HG03558 (cell line): ENCODE results near the gene NEUROD2.

Experiments used
- ATAC-seq: cut with Tn5 transposase; IDR thresholded peaks from one replicate; pipeline ENCODE4 v1.9.1; 2021; ENCODE audit warnings: moderate number of reproducible peaks; ENCODE audit not compliant: unreplicated experiment; ENCODE audit errors: extremely low read depth

NEUROD2 gene

DNA sequence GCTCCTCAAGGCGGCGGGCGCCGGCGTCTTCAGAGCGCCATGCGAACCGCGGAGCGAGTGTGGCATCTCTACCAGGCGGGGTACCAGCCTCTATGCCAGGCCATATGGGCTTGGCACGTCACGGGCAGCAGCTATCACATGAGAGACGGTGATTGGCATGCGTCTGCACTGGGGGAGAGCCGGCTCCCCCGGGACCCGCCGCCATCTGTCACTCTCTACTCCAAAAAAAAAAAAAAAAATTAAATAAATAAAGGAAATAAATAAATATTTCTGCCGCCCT lies at the start of gene NEUROD2:
Gene NEUROD2, minus strand, starts transcription at position 70 of the 280 bp plus-strand sequence. CDS start 1,321 bp downstream, outside the sequence.
- no peak for ATAC-seq

DNA sequence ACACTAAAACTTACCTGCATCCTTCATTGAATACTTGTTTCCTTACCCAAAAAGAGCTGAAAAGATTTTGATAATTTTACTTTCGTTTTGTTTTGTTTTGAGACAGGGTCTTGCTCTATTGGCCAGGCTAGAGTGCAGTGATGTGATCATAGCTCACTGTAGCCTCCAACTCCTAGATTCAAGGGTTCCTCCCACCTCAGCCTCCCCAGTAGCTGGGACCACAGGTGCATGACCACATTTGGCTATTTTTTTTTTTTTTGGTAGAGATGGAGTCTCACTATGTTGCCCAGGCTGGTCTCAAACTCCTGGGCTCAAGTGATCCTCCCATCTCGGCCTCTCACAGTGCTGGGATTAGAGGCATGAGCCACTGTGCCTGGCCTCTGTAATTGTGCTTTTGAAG lies 47.4 kb upstream of the NEUROD2 start:
- ATAC-seq = no peak

DNA sequence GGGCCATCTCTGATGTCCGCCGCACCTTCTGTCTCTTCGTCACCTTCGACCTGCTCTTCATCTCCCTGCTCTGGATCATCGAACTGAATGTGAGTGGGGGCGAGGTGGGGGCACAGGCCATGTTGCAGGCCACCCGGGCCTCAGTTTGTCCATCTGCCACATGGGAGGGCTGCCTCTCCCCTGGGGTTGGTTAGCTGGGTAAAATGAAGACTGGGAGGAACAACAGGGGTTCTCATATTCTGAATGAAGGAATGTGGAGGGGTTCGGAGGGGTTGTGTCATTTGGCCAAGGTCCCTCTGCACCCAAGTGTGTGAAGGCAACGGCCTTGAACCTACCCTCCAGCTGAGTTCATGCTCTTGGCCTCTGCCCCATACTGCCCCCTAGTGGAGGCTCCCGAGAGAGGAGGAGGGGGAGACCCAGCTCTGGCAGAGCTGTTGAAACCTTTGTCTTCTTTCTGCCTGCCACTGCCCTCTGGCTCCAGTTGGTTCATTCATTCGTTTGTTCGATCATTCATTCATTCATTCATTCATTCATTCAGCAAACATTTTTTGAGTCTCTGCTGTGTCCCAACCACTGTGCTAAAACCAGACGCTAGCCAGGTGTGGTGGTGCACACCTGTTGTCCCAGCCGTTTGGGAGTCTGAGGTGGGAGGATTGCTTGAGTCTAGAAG lies 46.1 kb upstream of the NEUROD2 start:
- no peak for ATAC-seq

DNA sequence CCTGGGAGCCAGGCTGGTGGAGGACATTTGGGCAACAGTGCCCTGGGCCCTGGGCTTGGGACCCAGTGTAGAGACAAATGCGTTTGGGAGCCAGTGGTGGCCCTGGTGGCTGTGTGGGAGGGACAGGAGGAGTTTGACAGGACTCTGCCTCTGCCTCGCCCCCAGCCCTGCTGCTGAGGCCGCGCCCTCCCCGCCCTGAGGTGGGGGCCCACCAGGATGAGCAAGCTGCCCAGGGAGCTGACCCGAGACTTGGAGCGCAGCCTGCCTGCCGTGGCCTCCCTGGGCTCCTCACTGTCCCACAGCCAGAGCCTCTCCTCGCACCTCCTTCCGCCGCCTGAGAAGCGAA lies 45.6 kb upstream of the NEUROD2 start:
- ATAC-seq = no peak

DNA sequence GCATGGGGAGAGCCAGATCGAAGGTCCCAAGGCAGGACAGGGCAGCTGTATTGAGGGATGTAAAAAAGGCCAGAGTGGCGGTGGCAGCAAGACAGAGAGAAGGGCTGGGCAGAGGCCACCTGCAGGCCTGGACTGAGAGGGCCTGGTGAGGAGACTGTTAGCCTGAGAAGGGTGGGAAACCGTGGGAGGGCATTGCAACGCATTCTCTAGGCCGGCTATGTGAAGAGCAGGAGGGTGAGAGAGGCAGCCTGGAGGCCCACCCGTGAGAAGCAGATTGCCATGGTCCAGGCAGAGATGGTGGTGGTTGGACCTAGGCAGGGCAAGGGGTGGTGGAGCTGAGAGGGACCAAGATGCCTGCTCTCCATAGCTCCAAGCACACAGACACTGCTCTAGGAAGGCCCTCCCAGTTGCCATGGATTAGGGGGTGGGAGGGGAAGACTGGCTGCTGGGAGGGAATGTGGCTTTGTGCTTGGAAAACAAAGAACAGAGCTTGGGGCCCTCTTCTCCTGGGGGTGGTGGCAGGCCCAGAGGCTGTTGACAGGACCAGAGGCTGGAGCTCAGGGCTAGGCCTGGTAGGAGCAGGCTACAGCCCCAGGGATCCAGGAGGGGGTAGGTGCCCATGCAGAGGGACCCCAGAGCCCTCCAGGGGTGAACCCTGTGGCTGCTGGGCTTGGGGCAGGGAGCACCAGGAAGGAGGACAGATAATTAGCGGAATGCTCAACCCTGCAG lies 45.0 kb upstream of the NEUROD2 start:
- ATAC-seq = no peak

DNA sequence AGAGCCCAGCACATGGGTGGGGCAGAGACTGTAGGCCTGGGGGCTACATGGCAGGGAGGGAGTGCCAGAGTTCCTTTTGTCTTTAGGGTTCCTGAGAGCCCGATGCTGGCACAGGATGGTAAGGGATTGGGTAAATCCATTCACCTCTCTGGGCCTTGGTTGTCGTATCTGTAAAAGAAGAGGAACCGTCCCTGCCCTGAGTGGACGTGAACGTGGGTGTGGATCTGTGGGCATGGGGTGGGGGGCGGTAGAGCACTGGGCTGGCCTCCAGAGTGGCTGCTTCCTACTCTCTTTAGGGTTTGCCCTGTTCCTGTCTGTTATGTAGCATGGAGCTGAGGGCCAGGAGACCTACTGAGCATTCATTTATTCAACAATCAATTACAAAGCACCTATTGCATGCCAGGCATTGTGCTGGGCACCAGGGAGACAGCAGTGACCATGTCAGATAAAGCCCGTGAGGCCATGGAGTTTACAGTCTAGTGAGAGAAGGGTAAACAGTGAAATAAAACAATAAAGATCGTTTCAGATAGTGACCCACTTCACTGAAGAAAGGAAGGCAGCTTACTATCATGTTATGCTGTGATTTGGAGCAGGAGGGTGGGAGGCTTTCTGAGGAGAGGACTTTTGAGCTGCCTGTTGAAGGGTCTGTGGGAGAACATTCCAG lies 44.3 kb upstream of the NEUROD2 start:
- no peak for ATAC-seq

DNA sequence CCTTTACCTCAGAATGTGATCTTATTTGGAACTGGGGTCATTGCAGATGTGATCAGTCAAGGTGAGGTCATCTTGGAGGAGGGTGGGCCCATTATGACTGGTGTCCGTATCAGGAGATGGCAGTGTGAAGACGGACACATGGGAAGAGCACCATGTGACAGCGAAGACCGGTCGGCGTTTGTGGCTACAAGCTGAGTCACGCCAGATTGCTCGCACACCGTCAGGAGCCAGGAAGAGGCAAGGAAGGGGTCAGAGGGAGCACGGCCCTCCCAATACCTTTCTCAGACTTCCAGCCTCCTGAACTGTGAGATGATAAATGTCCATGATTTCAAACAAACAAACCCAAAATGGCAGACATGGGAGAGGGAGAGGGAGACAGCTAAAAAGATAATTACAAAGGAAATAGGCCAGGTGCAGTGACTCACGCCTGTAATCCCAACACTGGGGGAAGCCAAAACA lies 42.4 kb upstream of the NEUROD2 start:
- ATAC-seq = no peak

DNA sequence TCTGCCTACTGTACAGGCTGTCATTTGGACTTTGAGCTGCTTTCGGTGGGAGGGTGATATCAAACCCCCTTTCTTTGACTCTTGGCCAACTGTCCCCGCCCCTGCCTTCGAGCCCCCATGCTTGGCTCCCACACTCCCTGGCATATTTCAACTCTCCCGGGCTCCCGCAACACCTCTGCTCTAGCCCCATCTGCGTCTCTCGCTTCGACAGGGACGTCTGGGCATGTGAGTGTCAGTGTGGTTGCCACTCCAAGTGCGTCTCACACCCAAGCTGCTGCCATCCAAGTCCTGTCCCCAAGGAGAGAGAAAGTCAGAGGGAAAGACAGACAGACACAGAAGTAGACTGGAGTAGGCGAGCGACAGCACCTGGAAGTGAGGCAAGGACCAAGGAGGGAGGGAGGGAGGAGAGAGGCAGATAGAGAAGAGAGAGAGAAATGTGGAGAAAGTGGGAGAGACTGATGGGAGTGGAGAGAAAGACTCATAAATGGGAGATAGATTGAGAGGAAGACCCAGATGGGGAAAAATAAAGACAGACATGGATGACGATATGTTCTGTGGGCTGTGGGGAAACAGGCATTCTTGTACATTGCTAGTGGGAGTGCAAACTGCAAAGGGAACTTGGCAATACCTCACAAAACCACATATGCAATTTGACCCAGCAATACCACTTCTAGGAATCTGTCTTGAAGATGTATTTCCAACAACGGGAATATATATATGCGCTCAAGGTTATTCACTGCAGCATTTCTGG lies 41.1 kb upstream of the NEUROD2 start:
- no peak for ATAC-seq

DNA sequence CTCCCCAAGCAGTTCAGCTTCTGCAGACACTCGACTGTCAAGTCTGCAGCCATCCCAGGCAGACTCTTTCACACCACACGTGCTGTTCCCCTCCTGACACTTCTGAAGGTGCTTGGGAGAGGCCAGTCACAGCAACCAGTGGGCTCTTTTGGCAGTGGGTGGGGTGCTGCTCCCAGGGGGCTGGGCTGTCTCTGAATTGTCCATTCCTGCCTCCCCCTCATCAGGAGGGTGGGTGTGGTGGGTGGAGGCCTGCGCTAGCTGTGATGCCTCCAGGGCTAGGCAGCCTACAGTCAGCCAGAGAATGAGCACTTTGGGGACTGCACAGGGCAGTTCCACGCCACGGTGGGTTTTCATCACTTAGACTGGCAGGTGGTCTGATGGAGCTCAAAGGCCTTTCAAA lies 39.5 kb upstream of the NEUROD2 start:
- ATAC-seq = no peak

DNA sequence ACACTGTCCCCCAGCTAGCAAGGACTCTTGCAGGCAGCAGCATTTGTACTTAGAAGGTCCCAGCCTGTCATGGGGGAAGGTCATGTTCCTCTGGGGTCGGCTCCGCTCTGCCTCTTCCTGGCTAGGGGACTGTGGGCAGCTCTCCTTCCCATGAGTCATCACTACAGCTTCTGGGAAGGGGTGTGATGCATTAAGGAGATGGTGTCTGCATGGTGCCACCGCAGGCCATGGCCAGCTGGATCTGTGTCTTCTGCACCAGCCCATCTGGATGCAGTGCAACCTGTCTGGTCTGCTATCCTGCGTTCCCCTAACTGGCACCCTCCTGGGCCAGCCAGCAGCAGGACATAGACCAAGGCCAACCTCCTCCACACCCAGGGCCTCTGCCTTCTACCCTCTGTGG lies 35.6 kb upstream of the NEUROD2 start:
- no peak for ATAC-seq

DNA sequence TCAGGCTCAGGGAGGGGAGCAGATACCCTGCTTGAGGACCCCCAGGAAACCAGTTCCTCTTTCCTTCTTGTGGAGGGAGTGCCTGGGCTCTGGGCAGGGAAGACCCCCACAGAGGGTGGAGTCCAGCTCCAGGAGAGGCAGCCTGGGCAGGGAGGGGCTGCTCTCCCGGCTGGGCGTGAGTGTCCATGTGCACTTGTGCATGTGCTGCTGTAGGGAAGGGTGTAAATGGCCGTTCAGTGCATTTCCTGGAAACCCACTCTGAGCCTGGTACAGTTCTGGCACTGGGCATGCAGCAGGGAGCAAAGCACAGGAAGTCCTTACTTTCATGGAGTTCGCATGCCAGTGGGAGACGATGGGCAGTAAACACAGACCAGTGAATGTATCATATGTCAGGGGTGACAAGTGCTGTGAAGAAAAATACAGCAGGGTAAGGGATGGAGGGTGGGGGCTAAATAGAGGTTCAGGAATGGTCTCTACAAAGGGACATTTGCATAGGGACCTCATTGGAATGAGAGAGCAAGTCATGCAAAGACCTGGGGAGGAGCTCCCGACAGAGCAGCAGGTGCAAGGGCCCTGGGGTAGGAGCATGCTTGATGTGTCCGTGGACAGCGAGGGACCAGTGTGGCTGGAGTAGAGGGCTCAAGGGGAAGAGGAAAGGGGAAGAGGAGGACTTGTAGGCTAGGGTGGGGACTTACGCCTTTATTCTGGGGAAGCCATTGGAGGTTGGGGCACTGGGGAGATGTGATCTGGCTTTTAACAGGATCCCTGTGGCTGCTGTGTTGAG lies 34.8 kb upstream of the NEUROD2 start:
- ATAC-seq = no peak

DNA sequence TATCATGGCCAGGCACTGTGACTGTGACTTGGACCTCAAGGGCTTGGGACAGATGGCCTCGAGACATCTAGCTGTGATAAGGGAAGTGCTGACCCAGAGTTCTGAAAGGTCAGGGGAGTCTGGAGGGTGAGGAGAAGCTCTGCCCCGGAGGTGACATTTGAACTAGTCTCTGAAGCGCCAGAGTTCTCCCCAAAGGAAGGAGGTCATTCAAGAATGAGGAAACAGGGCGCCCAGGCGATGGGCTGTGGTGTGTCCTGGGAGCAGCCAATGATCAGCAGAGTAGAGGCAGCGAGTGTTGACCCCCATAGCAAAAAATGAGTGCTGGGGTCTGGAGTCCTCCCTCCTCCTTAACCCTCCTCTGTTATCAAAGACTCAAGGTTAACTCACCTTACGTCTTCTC lies 34.2 kb upstream of the NEUROD2 start:
- no peak for ATAC-seq

DNA sequence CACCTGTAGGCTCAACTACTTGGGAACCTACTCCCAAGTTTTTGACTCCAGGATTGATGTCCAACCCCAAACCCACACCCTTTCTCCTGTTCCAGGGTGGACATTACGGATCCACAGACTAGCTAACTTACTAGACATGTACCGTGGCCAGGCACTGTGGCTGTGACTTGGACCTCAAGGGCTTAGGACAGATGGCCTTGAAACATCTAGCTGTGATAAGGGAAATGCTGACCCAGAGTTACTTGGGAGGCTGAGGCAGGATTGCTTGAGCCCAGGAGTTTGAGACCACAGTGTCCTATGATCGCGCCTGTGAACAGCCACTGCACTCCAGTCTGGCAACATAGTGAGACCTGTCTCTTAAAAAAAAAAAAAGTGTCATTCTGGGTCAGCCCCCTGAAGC lies 33.4 kb upstream of the NEUROD2 start:
- no peak for ATAC-seq

DNA sequence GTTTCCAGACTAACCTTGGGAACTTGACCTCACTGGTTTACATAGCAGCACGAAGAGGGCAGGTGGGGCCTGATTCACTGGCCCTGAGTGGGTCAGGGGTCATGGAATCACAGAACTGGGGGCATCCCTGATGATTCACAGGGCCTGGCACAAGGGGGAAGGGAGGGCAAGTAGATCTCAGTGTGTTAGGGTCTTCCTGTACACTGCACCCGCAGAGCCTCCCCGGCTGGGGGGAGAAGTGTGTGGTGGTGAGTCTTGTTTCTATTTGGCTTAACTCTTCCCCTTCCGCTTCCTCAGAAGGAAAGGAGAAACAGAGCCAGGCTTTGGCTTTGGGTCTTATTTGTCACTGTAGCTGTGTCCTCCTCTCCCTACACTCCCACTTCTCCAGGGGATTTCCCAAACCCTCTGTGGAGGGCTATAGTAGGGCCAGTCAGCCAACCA lies 32.9 kb upstream of the NEUROD2 start:
- ATAC-seq = no peak

DNA sequence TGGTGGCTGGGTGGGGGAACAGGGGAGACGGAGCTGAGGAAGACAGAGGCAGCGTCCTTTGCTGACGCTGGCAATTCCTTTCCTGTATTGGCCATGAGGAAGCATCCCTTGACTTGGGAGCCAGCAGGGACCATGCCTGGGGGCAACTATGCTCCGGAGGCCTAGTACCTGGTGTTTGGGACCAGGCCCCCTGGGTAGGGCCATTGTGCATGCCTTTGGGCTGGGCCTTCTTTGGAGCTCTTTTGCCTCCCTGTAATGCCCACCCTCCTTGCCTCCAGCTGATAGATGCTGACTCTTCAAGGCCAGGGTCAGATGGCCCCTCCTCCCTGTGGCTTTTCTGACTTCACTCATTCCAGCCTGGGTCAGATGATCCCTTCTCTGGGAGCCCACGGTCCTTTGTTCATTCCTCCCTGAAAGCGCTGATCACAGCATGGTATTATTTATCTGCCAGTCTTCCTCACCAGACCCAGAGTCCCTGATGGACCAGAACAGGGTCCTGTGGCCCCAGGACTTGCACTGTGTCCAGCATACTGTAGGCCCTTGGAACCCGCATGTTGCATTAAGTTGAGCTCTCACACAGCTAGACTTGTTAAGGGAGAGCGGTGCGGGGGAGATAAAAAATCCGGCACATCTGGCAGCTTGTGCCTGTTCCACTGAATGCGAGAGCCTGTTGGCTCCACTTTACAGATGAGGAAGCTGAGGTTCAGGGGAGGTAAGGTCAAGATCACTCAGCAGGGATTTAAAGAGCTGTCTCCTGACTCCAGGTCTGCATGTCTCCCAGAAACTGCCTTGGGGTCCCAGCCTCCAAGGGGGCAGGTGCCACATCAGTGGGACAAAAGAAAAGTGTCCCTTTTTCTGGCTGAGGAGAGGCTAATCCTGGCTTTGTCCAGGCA lies 32.1 kb upstream of the NEUROD2 start:
- no peak for ATAC-seq

DNA sequence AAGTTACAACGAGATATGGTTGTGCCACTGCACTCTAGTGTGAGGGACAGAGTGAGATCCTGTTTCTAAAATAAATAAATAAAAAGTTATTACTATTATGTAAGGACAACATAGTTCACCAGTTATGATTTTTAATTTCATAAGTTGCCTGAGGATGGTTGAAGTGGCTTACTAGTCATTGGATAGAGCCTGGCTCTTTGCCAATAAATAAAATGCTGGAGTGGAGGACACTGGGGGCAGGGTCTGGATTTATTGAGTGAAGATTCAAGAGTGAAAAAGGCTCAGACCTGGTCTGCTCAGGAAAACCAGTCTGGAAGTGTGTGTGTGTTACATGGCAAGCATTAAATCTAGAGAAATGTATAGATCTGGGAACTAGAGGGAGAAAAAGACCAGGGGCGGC lies 31.3 kb upstream of the NEUROD2 start:
- no peak for ATAC-seq

DNA sequence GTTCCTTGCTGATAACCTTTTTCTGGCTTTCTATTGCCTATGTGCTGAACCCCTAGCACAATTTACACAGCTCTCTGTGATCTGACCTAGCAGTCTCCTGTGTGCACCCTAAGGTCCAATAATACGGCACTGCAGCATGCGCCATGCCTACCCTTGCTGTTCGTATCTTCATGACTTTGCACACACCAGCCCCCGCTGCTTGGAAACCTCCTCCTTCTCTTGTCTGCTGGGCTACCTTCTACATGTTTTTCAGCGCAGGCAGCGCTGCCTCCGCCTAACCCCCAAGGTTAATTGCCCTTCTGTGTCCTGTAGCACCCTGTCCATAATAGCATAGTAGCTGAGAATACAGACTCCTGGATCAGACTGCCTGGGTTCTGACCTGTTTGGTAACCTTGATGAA lies 30.6 kb upstream of the NEUROD2 start:
- ATAC-seq = no peak

DNA sequence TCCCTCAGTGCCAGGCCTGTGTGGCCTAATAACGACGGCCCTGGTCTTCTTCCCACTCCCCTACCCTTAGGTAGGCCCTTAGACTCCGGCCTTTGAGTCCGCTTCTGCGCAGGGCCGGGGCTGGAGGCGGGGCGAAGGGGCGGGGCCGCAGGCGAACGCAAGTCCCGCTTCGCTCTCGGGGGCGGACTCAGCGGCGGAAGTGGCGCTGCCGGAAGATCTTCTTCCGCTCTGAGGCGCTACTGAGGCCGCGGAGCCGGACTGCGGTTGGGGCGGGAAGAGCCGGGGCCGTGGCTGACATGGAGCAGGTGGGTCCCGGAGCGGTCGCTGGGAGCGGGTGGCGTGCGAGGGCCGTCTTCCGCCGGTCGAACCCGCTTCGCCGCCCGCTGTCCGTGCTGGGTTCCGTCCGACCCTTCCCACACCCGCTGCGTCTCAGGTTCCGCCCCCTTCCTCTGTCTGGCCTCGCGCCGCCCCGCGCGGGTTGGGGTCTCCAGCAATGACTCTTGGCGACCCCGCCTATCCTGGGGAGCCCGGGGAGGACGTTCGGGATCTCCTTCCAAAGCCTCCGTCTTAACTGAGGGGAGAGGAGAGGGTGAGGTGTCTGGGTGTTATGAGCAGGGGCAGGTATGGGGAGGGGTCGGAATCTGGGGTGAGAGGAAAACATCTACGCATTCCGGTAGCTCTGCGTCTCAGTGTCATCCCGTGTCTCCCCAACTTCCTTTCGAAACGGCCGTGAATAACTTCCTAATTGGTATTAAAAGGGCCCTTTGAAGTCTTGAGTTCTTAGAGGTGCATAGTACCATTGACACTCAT lies 29.4 kb upstream of the NEUROD2 start, which contains the start of gene STARD3:
Gene STARD3, plus strand, starts transcription at position 218 of the 810 bp plus-strand sequence. CDS start 16,388 bp downstream, outside the sequence.
- ATAC-seq = peak; percentile 62
